Progenitor cell of endocrine pancreas (in vitro differentiated cells): ENCODE data around the gene BPIFB1. TPM values are rescaled to one million over a fixed set of nuclear protein-coding genes. Genes with fewer than 3 reads are reported as not detected.

ENCODE experiments used
- DNase-seq: peaks from one replicate; pipeline ENCODE4 v3.0.0; 2021; ENCODE audit warnings: low spot score; ENCODE audit not compliant: unreplicated experiment
- H3K27ac Mint-ChIP-seq: 2 replicates; pipeline ENCODE4 v1.8.0; 2021; ENCODE audit warnings: mild to moderate bottlenecking, moderate library complexity, mixed read lengths
- H3K27me3 Mint-ChIP-seq: 2 replicates; pipeline ENCODE4 v1.8.0; 2021; ENCODE audit warnings: mixed read lengths
- H3K36me3 Mint-ChIP-seq: 2 replicates; pipeline ENCODE4 v1.8.0; 2022; ENCODE audit warnings: mixed read lengths; ENCODE audit not compliant: insufficient read depth
- H3K4me1 Mint-ChIP-seq: 2 replicates; pipeline ENCODE4 v1.8.0; 2021; ENCODE audit warnings: low read depth, mixed read lengths
- H3K4me3 Mint-ChIP-seq: 2 replicates; pipeline ENCODE4 v1.8.0; 2021; ENCODE audit warnings: low read depth, mild to moderate bottlenecking, moderate library complexity, mixed read lengths
- H3K9me3 Mint-ChIP-seq: 2 replicates; pipeline ENCODE4 v1.8.0; 2021; ENCODE audit warnings: low read depth, mixed read lengths
- CTCF ChIP-seq: fragments of 200-600 bp; sonication (generic); IDR thresholded peaks from one replicate; pipeline ENCODE4 v1.5.0; 2021; ENCODE audit warnings: antibody characterized with exemption, mild to moderate bottlenecking; ENCODE audit not compliant: unreplicated experiment
- total RNA-seq: library from RNA; stranded (reverse); gene quantifications from 2 replicates; pipeline ENCODE4 v1.2.1, GENCODE V29; 2021

The BPIFB1 gene
- total RNA-seq, 1 donor from 2014 or later = not detected

GRCh38 chr20:33318096-33318429, 35.0 kb downstream of the BPIFB1 start:
- no peak for TF ChIP-seq CTCF
- DNase-seq = no peak
- Mint-ChIP-seq H3K27ac (no peak overlapping the region), H3K9me3 (no peaks in the 10 kb centered on the region), H3K27me3 (peaks cover 30% of the 10 kb centered on the region), H3K36me3 (no peaks in the 10 kb centered on the region), H3K4me1 (no peaks in the 10 kb centered on the region), H3K4me3 (no peak overlapping the region)

DNA sequence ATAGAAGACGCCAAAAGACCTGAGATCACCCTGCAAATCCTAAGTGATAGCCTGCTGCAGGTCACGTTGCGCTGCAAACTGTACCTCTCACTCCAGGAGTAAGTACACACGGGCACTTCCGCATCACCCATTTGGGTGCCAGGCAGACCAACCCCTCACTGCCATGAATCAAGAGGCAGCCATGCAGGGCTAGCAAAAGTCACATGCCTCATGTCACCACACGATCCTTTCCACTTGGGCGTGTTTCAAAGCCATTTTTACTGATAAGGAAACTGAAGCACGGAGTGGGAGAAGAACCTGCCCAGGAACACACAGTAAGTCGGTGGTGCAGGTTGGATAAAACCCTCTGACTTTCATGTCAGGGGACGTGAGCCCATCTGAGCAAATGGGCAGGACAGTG, 37.0 kb downstream of the BPIFB1 start:
- DNase-seq = no peak
- Mint-ChIP-seq H3K4me3 (no peak overlapping the region), H3K9me3 (no peaks in the 10 kb centered on the region), H3K27ac (no peak overlapping the region), H3K27me3 (peaks cover 33% of the 10 kb centered on the region), H3K4me1 (no peaks in the 10 kb centered on the region), H3K36me3 (no peaks in the 10 kb centered on the region)
- no peak for TF ChIP-seq CTCF

GRCh38 chr20:33322456-33322855, 39.4 kb downstream of the BPIFB1 start:
- no peak for TF ChIP-seq CTCF

DNA sequence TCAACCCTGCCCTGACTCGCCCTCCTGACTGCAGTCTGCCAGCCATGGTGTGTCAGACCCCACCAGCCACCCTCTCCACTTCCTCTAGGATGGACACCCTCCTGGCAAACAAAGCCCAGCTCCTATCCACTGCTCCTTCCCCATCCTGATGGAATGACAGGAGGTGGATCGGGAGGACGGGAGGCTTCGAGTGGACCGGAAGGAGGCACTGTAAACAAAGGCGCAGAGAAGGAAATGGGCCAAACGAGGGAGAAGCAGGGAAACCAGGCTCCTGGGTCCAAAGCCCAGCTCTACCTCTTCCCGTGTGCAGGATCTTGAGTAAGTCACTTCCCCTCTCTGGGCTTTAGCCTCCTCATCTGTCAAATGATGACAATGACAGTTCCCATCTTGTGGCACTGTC, 40.2 kb downstream of the BPIFB1 start:
- no peaks in the 10 kb centered on the region for H3K4me1 Mint-ChIP-seq
- TF ChIP-seq CTCF = no peak
- no peak for DNase-seq
- H3K36me3 Mint-ChIP-seq = no peaks in the 10 kb centered on the region
- H3K27ac Mint-ChIP-seq = no peak overlapping the region
- H3K9me3 Mint-ChIP-seq = no peaks in the 10 kb centered on the region
- H3K27me3 Mint-ChIP-seq = peaks cover 22% of the 10 kb centered on the region
- no peak overlapping the region for H3K4me3 Mint-ChIP-seq

More at GRCh38 chr20:33322456-33322855, 39.4 kb downstream of the BPIFB1 start:
- no peaks in the 10 kb centered on the region for H3K9me3 Mint-ChIP-seq
- H3K4me1 Mint-ChIP-seq = no peaks in the 10 kb centered on the region
- H3K36me3 Mint-ChIP-seq = no peaks in the 10 kb centered on the region
- no peak overlapping the region for H3K27ac Mint-ChIP-seq
- H3K27me3 Mint-ChIP-seq = peaks cover 25% of the 10 kb centered on the region
- H3K4me3 Mint-ChIP-seq = no peak overlapping the region
- DNase-seq = no peak

DNA sequence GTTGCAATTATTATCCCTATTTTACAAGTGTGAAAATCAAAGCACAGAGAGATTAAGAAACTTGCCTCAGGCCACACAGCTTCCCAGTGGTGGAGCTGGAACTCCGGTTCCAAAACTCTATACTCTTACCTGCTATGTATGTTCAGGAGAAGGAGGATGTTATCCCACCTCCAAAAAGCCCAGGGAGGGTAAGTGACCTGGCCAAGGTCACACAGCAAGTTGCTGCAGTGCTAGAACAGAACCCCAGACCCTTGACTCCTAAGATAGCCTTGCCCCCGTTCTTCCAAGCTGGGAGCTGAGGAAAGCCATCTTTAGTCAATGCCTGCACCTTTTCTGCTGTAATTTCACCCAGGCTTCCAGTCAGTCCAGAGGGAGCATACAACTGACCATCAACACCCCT, 42.3 kb downstream of the BPIFB1 start:
- no peaks in the 10 kb centered on the region for H3K36me3 Mint-ChIP-seq
- peaks cover 22% of the 10 kb centered on the region for H3K27me3 Mint-ChIP-seq
- DNase-seq = no peak
- no peaks in the 10 kb centered on the region for H3K4me1 Mint-ChIP-seq
- no peaks in the 10 kb centered on the region for H3K9me3 Mint-ChIP-seq
- TF ChIP-seq CTCF = no peak
- H3K4me3 Mint-ChIP-seq = no peak overlapping the region
- H3K27ac Mint-ChIP-seq = no peak overlapping the region
